DND-41 (cell line): ENCODE results near the gene NOL4L.
"Not testable (repeated sequence)": the region's sequence is repeated elsewhere in the genome, so short reads cannot be mapped to it uniquely, and the experiment has no call there.

Experiments
- CTCF ChIP-seq: IDR thresholded peaks from 2 replicates; pipeline ENCODE4 v1.5.1; 2012; ENCODE audit warnings: borderline replicate concordance, low read length, moderate library complexity, mild to moderate bottlenecking; ENCODE audit not compliant: poor library complexity, severe bottlenecking; ENCODE audit errors: extremely low read depth
- EZH2 ChIP-seq: IDR thresholded peaks from 3 replicates; pipeline ENCODE4 v1.6.1; 2012; ENCODE audit warnings: borderline replicate concordance, low read depth, mild to moderate bottlenecking, moderate library complexity, low read length, inconsistent platforms; ENCODE audit not compliant: severe bottlenecking

DNA sequence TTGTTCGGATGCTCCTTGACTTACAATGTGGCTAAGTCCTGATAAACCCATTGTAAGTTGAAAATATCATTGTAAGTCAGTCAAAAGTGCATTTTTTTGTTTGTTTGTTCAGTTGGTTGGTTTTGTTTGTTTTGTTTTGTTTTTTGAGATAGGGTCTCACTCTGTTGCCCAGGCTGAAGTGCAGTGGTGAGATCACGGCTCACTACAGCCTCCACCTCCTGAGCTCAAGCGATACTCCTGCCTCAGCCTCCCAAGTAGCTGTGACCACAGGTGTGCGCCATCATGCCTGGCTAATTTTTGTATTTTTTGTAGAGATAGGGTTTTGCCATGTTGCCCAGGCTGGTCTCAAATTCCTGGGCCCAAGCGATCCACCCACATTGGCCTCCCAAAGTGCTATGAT, 9.5 kb upstream of the NOL4L start:
- not testable (repeated sequence) for TF ChIP-seq CTCF, EZH2
